PC-3 (cell line): ENCODE data around the gene HSD17B10. TPM values are rescaled to one million over a fixed set of nuclear protein-coding genes. Genes with fewer than 3 reads are reported as not detected.

ENCODE experiments used
- ATAC-seq: fragments of 200-7000 bp; cut with Tn5 transposase; 2 replicates; pipeline ENCODE4 v1.9.1; 2020; ENCODE audit warnings: mild to moderate bottlenecking, moderate library complexity
- BruUV-seq: library from RNA; stranded (reverse); fragments of 400-500 nt; replicated peaks from 2 replicates; lab custom pipeline; 2021; lab: Mats Ljungman, UMichigan
- CTCF ChIA-PET: fragments of 300-600 bp; sonication (Branson Sonifier 250); formaldehyde crosslinking; loops from one replicate; lab custom pipeline; 2022; ENCODE audit warnings: antibody characterized with exemption; lab: Charles Lee
- POLR2A ChIA-PET: fragments of 300-600 bp; sonication (Branson Sonifier 250); formaldehyde crosslinking; loops from one replicate; lab custom pipeline; 2022; ENCODE audit warnings: antibody characterized with exemption; ENCODE audit not compliant: unreplicated experiment; lab: Charles Lee
- DNase-seq: peaks from one replicate; pipeline ENCODE4 v3.0.0-alpha.2; 2015
- H2AFZ ChIP-seq: fragments of 300-600 bp; sonication (generic); 2 replicates; pipeline ENCODE4 v1.6.0; 2016; ENCODE audit warnings: antibody characterized with exemption, low read length
- H3F3A ChIP-seq: fragments of 300-600 bp; sonication (generic); one replicate; pipeline ENCODE4 v1.6.0; 2017; ENCODE audit warnings: antibody characterized with exemption, low read length, control low read depth, mild to moderate bottlenecking; ENCODE audit not compliant: unreplicated experiment
- H3K27ac ChIP-seq: fragments of 300-600 bp; sonication (generic); 2 replicates; pipeline ENCODE4 v1.5.1; 2016; ENCODE audit warnings: mild to moderate bottlenecking, low read length
- H3K27me3 ChIP-seq: fragments of 300-600 bp; sonication (generic); 2 replicates; pipeline ENCODE4 v1.6.1; 2016; ENCODE audit warnings: low read length, mixed read lengths
- H3K36me3 ChIP-seq: fragments of 300-600 bp; sonication (generic); 2 replicates; pipeline ENCODE4 v1.6.1; 2016; ENCODE audit warnings: low read depth, mixed run types, low read length, mixed read lengths
- H3K4me1 ChIP-seq: fragments of 300-600 bp; sonication (generic); 2 replicates; pipeline ENCODE4 v1.5.1; 2016; ENCODE audit warnings: low read length; ENCODE audit not compliant: insufficient read depth
- H3K4me2 ChIP-seq: fragments of 300-600 bp; sonication (generic); 2 replicates; pipeline ENCODE4 v1.6.0; 2016; ENCODE audit warnings: low read length
- H3K4me3 ChIP-seq: fragments of 300-600 bp; sonication (generic); 2 replicates; pipeline ENCODE4 v1.5.1; 2016; ENCODE audit warnings: mild to moderate bottlenecking, low read length, mixed read lengths
- H3K79me2 ChIP-seq: fragments of 300-600 bp; sonication (generic); 2 replicates; pipeline ENCODE4 v1.6.1; 2017; ENCODE audit warnings: low read length, mixed read lengths
- H3K9ac ChIP-seq: fragments of 300-600 bp; sonication (generic); 2 replicates; pipeline ENCODE4 v1.6.0; 2016; ENCODE audit warnings: mild to moderate bottlenecking, low read length
- H3K9me2 ChIP-seq: fragments of 300-600 bp; sonication (generic); replicated peaks from 2 replicates; pipeline ENCODE4 v1.6.1; 2016; ENCODE audit warnings: mixed run types, low read length, mixed read lengths
- H3K9me3 ChIP-seq: fragments of 300-600 bp; sonication (generic); 2 replicates; pipeline ENCODE4 v1.6.1; 2016; ENCODE audit warnings: low read length, mixed read lengths
- H4K20me1 ChIP-seq: fragments of 300-600 bp; sonication (generic); 2 replicates; pipeline ENCODE4 v1.6.1; 2016; ENCODE audit warnings: low read length, mixed read lengths
- EZH2 ChIP-seq: fragments of 300-600 bp; sonication (generic); IDR thresholded peaks from one replicate; pipeline ENCODE4 v1.6.1; 2017; ENCODE audit warnings: antibody characterized with exemption, mild to moderate bottlenecking, low read length; ENCODE audit not compliant: unreplicated experiment
- EZH2phosphoT487 ChIP-seq: fragments of 300-600 bp; sonication (generic); IDR thresholded peaks from 2 replicates; pipeline ENCODE4 v1.6.1; 2018; ENCODE audit warnings: mild to moderate bottlenecking, antibody characterized with exemption, low read length, borderline replicate concordance
- intact Hi-C: fragments of 100-400 bp; cut with micrococcal nuclease; formaldehyde crosslinking; loops from 2 replicates; pipeline ENCODE4 v1.9.0; 2023
- total RNA-seq: library from RNA; depleted of rRNA; stranded (reverse); fragments of >200 nt; gene quantifications from 2 replicates; pipeline ENCODE4 v1.2.3, GENCODE V29; 2014
- TF ChIP-seq, protein P1 (sequence below): fragments of 300-600 bp; sonication (generic); conservative IDR thresholded peaks from 2 replicates; pipeline ENCODE4 v1.5.1; 2017; ENCODE audit warnings: antibody characterized with exemption, low read depth, mild to moderate bottlenecking, low read length

The HSD17B10 gene
- total RNA-seq, 1 experiment from 2014 or later: 181 TPM

DNA sequence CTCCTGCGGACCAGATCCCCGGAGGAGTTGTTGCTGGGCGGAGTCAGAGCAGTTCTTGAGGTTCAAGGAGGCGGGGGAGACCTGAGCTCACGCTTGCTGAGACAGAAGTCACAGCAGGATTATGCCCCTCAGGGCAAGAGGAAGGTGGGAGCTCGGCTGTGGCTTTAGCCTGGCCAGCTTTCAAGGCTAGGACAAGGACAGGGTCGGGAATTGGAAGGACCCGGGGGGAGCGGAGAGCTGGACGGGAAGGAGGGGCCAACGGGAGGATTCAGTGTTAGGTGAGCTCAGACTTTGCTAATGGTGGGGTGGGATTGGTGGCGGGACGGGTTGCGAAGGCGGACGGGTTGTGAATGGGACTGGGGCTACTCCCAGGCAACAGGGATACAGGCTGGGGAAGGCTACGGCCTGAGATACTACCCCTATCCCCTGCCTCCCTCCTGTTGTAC is 11.3 kb downstream of the HSD17B10 start, which contains the start of gene RIBC1:
RIBC1 (plus strand) TSS at position 13 of the 446 bp plus-strand sequence. CDS start 3,404 bp downstream, outside the sequence.
- Histone ChIP-seq H3K4me3 (peak within 1 kb of the TSS; percentile 92), H3K4me1 (peaks cover 7% of the 10 kb centered on the region), H3K9ac (peak within 1 kb of the TSS; percentile 100), H3K79me2 (peaks cover 43% of the 10 kb centered on the region), H2AFZ (peak within 1 kb of the TSS; percentile 93), H4K20me1 (peaks cover 30% of the 10 kb centered on the region), H3K4me2 (peak within 1 kb of the TSS; percentile 98), H3K9me3 (no peaks in the 10 kb centered on the region), H3F3A (no peaks in the 10 kb centered on the region), H3K36me3 (no peaks in the 10 kb centered on the region), H3K27ac (peak within 1 kb of the TSS; percentile 93), H3K9me2 (no peaks in the 10 kb centered on the region), H3K27me3 (no peaks in the 10 kb centered on the region)
- intact Hi-C loops: loop anchor here (2.0 kb wide), 1 partner anchor 18 kb away; no protein-coding TSS in a partner anchor
- POLR2A ChIA-PET: interaction anchor here (0.5 to 1.8 kb wide), 2 partner anchors 19 to 141 kb away, joined by 3 to 7 read pairs; partner anchors contain the start of gene IQSEC2
- TF ChIP-seq EZH2phosphoT487 (no peak), EZH2 (no peak)
- TF ChIP-seq, protein P1, sequence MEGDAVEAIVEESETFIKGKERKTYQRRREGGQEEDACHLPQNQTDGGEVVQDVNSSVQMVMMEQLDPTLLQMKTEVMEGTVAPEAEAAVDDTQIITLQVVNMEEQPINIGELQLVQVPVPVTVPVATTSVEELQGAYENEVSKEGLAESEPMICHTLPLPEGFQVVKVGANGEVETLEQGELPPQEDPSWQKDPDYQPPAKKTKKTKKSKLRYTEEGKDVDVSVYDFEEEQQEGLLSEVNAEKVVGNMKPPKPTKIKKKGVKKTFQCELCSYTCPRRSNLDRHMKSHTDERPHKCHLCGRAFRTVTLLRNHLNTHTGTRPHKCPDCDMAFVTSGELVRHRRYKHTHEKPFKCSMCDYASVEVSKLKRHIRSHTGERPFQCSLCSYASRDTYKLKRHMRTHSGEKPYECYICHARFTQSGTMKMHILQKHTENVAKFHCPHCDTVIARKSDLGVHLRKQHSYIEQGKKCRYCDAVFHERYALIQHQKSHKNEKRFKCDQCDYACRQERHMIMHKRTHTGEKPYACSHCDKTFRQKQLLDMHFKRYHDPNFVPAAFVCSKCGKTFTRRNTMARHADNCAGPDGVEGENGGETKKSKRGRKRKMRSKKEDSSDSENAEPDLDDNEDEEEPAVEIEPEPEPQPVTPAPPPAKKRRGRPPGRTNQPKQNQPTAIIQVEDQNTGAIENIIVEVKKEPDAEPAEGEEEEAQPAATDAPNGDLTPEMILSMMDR: no peak
- BruUV-seq: no TSS peak
- CTCF ChIA-PET: interaction anchor here (0.7 to 1.8 kb wide), 5 partner anchors 13 to 110 kb away, joined by 3 to 11 read pairs (median 3); no protein-coding TSS in a partner anchor
- no peak for DNase-seq
- peak; percentile 25 for ATAC-seq

DNA sequence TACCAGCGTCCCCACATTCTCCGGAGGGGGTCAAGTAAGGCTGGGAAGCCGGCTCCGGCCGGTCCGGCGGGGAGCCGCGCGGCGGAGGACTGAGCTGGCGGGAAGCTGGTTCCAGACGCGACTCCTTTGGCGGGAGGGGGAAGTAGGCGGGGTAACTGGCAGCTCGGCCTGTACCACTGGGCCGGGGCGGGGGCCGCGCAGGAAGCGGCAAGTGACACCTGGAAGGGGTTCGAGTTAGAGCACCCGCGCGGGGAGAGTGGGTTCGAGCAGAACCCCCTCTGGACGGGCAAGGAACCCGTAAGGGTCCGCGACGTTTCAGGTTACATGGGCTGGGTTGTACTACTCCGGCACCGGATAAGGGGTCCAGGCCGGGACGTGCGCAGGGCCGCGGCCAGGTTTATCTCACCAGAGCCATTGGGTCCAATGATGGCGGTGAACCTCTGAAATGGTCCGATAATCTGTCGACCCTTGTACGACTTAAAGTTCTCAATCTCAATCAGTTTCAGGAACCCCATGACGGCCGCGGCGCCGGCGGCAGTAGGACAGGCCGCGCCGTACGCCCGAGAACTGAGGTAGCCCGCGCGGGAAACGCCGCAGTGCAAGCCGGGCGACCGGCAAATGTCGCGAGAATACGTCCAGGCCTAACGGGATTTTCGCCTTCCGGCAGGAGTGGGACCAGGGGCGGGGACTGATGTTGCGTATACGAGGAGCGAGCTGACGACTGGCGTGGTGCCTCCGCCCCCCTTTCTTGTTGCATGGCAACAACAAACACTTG is 11.9 kb downstream of the HSD17B10 start, which contains the start of gene SMC1A:
SMC1A (minus strand) TSS at position 569 of the 775 bp plus-strand sequence; CDS start at position 515, 54 bp downstream.
- Histone ChIP-seq H3K9ac (peak within 1 kb of the TSS; percentile 100), H3K27ac (peak within 1 kb of the TSS; percentile 93), H3K4me1 (peaks cover 7% of the 10 kb centered on the region), H3K79me2 (peaks cover 49% of the 10 kb centered on the region), H3F3A (no peaks in the 10 kb centered on the region), H3K9me3 (no peaks in the 10 kb centered on the region), H3K9me2 (no peaks in the 10 kb centered on the region), H4K20me1 (peaks cover 35% of the 10 kb centered on the region), H3K4me2 (peak within 1 kb of the TSS; percentile 98), H3K36me3 (no peaks in the 10 kb centered on the region), H3K27me3 (no peaks in the 10 kb centered on the region), H3K4me3 (peak within 1 kb of the TSS; percentile 92), H2AFZ (peak within 1 kb of the TSS; percentile 93)
- ChIA-PET POLR2A (interaction anchor here (0.5 to 1.8 kb wide), 4 partner anchors 17 to 196 kb away, joined by 3 to 7 read pairs (median 3); partner anchors contain the start of gene IQSEC2), CTCF (interaction anchor here (0.6 to 1.8 kb wide), 6 partner anchors 14 to 139 kb away, joined by 3 to 11 read pairs (median 3); no protein-coding TSS in a partner anchor)
- ATAC-seq (peak; percentile 95), DNase-seq (peak; percentile 98)
- TF ChIP-seq EZH2 (no peak), EZH2phosphoT487 (no peak)
- TF ChIP-seq, protein P1: no peak
- intact Hi-C loops: loop anchor here (2.0 kb wide), 1 partner anchor 19 kb away; no protein-coding TSS in a partner anchor
- BruUV-seq: no TSS peak
